ENCODE results near the gene PLEKHG4B.

Gene PLEKHG4B

GRCh38 chr5:167982-168660, 76.2 kb downstream of the PLEKHG4B start:
- in situ Hi-C loops (cut with MboI; ENCODE audit: low sequenced_read_pairs): no loop called here

DNA sequence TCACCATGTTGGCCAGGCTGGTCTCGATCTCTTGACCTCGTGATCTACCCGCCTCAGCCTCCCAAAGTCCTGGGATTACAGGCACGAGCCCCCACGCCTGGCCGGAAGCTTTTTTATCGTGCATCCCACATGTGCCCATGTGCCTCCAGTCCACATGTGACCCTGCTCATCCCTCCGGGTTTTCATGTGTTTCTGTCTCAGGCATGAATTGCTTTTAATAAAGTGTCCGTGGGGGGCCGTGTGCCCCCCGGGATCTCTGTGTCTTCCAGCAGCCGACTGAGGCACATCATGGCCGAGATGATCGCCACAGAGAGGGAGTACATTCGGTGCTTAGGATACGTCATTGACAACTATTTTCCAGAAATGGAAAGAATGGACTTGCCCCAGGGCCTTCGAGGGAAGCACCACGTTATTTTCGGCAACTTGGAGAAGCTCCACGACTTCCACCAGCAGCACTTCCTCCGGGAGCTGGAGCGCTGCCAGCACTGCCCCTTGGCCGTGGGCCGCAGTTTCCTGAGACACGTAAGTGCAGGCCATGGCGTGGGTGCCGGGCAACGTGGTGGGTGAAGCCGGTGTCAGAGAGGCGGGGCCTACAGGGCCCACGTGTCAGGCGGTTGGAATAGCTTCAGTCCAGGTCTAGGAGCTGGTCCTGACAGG, 77.2 kb downstream of the PLEKHG4B start:
- in situ Hi-C loops (cut with MboI; ENCODE audit: low sequenced_read_pairs): no loop called here

- in situ Hi-C loops (cut with MboI; ENCODE audit: low sequenced_read_pairs): no loop called here
Measured at GRCh38 chr5:169728-170094, 77.7 kb downstream of the PLEKHG4B start.

GRCh38 chr5:170971-171800, 79.2 kb downstream of the PLEKHG4B start:
- in situ Hi-C loops (cut with MboI; ENCODE audit: low sequenced_read_pairs): no loop called here

DNA sequence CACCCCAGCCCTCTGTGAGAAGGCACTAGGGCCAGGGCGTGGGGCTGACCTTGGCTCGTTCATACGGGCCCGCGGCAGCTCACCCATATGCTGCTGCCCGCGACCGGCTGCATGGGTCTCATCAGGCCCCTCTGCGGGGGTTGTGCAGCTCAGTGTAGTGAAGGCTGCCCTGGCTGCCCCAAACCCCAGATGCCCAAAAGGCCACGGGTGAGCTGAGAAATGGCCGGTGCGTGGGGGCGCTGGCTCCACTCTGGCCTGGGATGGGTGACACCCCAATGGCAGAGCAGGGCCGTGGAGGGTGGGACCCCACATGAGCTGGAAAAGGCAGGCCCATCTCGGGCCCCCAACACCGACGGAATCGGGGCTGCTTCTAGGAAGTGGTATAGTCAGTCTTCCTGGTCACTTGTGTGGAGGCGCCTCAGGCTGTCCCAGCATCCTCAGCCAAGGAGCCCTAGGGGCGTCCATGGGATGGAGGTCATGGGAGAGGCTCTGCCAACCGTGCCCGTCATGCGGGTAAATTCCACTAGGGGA, 79.9 kb downstream of the PLEKHG4B start:
- in situ Hi-C loops (cut with MboI; ENCODE audit: low sequenced_read_pairs): no loop called here

- in situ Hi-C loops (cut with MboI; ENCODE audit: low sequenced_read_pairs): no loop called here
Measured at GRCh38 chr5:172421-172820, 80.5 kb downstream of the PLEKHG4B start.

DNA sequence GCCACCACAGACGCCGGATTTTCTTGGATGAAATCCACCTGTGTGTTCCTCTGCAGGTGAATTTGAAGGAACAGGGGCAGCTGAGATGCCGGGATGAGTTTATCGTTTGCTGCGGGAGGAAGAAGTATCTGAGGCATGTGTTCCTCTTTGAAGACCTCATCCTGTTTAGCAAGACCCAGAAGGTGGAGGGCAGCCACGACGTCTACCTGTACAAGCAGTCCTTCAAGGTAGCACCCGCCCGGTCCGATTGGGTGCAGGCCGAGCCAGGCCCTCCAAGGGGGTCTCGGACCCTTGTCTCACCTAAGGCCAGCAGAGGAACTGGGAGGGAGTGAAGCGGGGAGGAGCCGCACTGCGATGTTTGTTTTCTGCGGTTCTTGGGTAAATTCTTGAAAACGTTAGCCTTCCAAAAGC, 80.9 kb downstream of the PLEKHG4B start:
- in situ Hi-C loops (cut with MboI; ENCODE audit: low sequenced_read_pairs): no loop called here

GRCh38 chr5:173392-174290, 81.7 kb downstream of the PLEKHG4B start:
- in situ Hi-C loops (cut with MboI; ENCODE audit: low sequenced_read_pairs): no loop called here

DNA sequence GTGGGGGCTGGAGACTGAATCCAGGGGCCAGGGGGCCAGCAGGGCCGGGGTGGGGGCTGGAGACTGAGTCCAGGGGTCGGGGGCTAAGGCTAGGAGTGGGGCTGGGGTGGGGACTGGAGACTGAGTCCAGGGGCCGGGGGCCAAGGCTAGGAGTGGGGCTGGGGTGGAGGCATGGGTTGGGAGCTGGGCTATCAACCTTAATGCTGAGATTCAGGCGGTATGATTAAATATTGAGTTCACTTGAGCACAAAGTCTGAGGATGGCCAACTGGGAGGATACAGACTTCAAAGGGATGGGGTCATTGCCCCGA, 82.3 kb downstream of the PLEKHG4B start:
- in situ Hi-C loops (cut with MboI; ENCODE audit: low sequenced_read_pairs): no loop called here

- in situ Hi-C loops (cut with MboI; ENCODE audit: low sequenced_read_pairs): no loop called here
Measured at GRCh38 chr5:174876-175465, 83.0 kb downstream of the PLEKHG4B start.

DNA sequence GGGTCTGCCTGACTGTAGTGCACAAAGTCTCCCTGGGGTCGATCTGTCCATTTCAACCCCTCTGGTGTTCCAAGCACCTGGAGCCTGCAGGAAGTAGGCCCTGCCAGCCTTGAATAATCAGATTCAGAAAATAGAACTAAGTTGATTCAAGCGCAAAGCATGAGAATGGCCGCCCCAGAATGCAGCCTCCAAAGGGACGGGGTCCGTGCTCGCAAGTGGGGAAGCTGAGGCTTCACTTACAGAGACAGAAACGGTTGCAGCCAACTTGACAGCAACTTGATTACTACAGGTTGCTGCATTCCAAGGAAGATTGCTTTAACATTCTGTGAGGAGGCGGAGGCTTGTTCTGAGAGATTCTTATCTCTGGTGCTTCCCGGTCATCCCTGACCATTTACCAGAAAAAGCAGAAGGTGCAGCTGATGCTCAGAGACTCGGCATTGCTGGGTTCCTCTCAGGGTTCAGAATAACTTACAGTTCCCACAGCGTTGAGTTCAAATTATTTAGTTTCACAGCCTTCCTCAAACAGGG, 84.4 kb downstream of the PLEKHG4B start:
- in situ Hi-C loops (cut with MboI; ENCODE audit: low sequenced_read_pairs): no loop called here

DNA sequence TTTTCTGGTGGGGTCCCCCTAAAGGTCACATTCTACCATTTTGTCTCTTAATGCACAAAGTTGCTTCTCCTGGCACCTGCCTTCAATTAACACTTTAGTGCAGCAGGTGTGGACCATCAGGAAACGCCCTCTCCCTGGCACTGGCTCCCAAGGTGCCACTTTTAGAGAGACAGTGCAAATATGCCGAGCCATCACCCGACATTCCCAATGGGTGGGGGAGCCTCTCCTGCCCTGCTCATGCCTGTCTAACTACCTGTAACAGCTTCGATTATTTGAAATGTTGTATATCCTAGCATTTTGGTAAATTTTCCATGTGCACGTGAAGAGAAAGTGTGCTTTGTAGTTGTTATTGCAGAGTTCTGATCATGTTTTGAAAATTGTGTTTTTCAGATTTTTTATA, 86.1 kb downstream of the PLEKHG4B start:
- in situ Hi-C loops (cut with MboI; ENCODE audit: low sequenced_read_pairs): no loop called here

GRCh38 chr5:179401-179800, 87.4 kb downstream of the PLEKHG4B start:
- in situ Hi-C loops (cut with MboI; ENCODE audit: low sequenced_read_pairs): no loop called here

GRCh38 chr5:180286-180918, 88.4 kb downstream of the PLEKHG4B start:
- in situ Hi-C loops (cut with MboI; ENCODE audit: low sequenced_read_pairs): no loop called here

GRCh38 chr5:181160-181559, 89.2 kb downstream of the PLEKHG4B start:
- in situ Hi-C loops (cut with MboI; ENCODE audit: low sequenced_read_pairs): no loop called here

DNA sequence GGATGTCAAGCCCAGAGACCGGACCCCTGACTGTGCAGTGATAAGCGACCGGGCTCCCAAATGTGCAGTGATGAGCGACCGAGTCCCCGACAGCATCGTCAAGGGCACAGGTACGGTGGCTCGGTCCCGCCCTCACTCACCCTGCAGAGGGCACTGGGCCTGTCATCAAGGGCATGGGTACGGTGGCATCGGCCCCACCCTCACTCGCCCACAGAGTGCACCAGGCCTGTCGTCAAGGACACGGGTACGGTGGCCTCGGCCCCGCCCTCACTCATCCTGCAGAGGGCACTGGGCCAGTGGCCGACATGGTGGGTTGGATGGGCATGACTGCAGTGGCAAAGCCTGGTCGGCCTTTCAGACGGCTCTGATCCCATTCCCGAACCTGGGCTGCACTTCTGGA, 89.6 kb downstream of the PLEKHG4B start:
- in situ Hi-C loops (cut with MboI; ENCODE audit: low sequenced_read_pairs): no loop called here

GRCh38 chr5:182126-182525, 90.2 kb downstream of the PLEKHG4B start:
- in situ Hi-C loops (cut with MboI; ENCODE audit: low sequenced_read_pairs): no loop called here

GRCh38 chr5:184471-184870, 92.5 kb downstream of the PLEKHG4B start:
- in situ Hi-C loops (cut with MboI; ENCODE audit: low sequenced_read_pairs): no loop called here

DNA sequence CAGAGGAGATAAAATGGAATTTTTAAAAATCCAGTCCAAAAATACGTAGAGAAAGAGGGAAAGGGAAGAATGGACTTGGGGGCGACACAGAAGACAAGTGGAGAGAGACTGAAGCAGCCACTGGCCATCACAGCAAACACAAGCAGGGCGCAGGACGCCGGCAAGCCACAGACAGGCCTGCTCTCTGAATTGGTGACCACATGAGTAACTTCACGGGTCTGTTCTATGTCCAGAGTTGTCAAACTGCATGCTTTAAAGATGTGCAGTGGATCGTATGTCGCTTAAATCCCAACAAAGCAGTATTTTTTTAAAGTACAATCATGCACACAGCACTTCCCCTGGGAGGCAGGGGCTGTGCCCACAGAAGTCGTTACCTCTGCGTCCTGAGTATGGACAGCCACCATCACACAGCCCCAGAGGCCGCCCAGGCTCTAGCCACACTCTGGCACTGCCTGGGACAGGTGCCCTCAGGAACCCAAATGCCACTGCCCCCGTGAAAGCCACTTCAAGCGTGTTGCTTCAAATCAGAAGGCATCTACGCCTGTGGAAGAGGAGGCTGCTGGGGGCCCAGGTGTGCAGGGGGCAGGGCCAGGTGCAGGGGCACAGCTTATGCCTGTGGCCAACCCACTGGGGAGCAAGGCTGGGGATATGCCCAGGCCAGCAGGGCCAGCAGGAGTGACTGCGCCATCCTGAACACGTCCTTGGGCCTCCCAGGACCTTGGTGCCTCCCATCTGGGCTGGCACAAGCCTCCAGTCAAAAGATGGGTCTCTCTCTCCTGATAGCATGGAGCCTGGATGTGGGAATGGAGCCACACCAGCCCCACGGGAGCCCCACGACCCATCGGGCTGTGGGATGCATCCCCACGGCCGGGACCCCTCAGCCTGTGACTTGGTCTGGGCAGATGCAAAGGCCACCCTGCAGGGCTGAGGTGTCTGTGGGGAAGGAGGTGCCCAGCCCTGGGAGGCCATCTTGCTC, 93.4 kb downstream of the PLEKHG4B start:
- in situ Hi-C loops (cut with MboI; ENCODE audit: low sequenced_read_pairs): no loop called here
